Fibroblast of upper back skin (primary cell): ENCODE measurements around the gene CXXC1.
A peak's percentile ranks its signal among the peaks of the same experiment; 100 is the strongest.
"Not testable (repeated sequence)": the region's sequence is repeated elsewhere in the genome, so short reads cannot be mapped to it uniquely, and the experiment has no call there.

Experiments used
- DNase-seq: peaks from one replicate; pipeline ENCODE4 v3.0.0-alpha.2; 2013

Gene CXXC1

DNA sequence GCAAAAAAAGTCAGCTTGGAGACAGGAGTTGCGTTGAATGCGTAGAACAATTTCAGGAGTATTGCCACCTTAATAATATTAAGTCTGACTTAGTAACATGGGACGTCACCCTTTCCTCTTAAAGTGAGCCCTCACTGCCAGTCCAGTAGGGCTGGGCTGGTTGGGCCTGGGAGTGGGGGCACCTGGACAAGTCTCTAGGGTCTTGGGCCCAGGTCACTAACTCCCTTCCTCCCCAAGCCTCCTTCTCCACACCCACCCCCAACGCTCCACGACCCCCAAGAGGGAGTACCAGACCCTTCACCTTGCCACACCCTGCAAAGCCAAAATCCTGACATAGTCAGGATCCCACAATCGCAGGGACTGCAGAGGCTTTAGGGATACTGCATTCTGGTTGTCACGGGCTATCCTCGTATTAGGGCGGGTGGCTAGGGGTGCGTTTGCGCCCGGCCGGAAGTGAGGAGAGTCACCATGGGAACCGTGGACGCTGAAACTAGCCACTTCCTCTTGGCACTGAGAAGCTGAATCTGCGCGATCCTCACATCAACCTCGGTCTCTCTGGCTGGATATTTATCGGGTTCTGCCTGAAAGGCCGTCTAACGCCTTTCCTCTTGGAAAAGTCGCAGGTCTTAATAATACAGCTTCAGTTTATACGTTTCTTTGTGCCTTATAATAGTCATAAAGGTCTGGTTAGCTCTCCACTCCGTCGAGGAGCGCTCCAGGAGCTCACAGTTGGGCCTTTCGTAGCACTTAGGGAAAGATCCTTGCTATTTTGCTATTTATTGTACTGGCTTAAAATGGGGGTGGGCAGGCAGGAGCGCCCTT is 10.3 kb upstream of the CXXC1 start:
- DNase-seq, result peak; percentile 76

DNA sequence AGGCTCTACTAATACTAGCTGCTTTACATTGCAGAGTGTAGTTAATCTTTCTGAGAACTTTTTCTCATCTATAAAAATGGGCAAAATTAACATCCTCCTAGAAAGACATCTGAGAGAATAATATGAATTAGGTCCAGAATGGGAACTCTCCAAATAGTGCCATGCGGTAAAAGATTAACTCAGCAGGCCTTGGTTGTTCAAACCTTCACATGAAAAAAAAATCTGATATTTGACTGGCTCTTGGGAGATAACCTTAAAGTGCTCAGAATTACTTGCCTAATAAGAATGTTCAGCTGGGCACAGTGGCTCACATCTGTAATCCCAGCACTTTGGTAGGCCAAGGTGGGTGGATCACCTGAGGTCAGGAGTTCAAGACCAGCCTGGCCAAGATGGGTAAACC is 5.5 kb upstream of the CXXC1 start:
- no peak for DNase-seq

DNA sequence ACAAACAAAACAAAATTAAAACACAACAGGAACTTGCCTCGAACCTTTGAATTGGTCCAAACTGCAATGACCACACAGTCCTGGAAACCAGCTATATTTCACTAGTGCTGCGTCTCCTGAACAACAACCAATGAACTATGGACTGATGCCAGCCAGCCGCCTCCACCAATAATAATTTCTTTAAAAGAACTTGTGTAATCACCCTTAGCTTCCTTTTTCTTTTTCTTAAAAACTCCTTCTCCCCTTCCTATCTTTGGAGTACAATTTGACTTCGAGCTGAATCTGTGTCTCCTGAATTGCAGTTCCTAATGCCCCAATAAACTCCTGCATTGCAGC is 1.6 kb upstream of the CXXC1 start:
- DNase-seq, result no peak

DNA sequence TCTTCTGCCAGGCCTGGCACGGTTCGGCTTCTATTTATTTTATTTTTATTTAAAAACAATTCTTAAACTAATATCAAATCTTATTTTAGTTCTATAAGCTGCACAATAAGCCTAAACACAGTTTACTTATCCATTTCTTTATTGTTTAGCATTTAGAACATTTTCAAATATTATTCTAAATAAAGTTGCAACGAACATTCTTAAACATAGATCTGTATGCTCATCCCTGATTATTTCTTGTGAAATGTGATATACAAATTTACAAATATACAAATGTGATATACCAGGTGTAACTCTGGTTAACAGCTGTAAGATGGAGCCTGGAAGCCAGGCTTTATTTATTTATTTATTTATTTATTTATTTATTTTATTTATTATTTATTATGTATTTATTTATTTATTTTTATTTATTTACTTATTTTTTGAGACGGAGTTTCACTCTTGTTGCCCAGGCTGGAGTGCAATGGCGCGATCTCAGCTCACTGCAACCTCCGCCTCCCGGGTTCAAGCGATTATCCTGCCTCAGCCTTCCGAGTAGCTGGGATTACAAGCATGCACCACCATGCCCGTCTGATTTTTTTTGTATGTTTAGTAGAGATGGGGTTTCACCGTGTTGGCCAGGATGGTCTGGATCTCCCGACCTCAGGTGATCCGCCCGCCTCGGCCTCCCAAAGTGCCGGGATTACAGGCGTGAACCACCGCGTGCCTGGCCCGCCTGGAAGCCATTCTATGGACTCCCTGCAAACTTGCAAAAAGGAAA is 1.0 kb upstream of the CXXC1 start:
- DNase-seq, result not testable (repeated sequence)

DNA sequence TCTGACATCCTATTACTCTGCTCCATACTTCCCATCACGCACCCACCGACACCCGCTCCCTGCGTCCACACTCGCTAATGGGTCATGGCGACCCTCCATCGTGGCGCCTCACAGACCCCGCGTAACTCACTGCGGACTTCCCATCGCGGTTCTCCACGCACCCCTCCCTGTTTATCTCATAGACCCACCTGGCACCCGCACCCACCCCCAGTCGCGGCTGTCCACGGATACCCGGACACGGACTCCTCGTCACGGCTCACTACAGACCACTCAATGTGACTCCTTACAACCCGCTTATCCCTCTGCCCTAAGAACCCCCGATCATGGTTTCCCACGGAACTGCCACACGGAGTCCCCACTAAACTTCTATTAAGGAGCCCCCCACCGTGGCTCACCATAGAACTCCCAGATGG is 458 bp downstream of the CXXC1 start:
- DNase-seq, result no peak

DNA sequence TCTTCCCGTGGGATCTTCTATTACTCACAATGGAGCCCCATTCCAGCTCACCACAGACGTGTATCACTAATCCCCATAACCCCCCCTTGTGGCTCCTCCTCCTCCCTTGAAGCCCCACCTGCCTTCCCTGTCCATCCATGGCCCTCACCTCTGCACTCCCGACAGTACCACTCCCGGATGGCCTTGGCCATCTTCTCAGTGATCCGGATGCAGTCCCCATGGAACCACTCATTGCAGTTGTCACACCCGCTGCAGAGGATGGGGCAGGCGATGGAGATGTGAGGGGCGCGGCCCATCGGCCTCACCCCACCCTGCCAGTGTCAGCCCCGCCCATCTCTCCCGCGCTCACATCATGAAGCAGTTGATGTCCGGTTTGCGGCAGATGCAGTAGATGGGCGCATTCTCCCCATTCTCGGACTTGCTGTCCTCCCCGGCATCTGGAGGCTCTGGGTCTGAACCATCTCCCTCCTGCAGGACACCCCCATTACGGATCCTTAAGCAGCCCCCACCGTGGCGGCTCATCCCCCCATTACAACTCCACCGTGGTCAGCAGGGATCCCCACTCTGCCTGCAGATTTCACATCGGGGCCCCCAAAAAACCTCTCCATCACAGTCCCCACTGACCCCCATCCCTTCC is 983 bp downstream of the CXXC1 start:
- DNase-seq, result peak; percentile 28

DNA sequence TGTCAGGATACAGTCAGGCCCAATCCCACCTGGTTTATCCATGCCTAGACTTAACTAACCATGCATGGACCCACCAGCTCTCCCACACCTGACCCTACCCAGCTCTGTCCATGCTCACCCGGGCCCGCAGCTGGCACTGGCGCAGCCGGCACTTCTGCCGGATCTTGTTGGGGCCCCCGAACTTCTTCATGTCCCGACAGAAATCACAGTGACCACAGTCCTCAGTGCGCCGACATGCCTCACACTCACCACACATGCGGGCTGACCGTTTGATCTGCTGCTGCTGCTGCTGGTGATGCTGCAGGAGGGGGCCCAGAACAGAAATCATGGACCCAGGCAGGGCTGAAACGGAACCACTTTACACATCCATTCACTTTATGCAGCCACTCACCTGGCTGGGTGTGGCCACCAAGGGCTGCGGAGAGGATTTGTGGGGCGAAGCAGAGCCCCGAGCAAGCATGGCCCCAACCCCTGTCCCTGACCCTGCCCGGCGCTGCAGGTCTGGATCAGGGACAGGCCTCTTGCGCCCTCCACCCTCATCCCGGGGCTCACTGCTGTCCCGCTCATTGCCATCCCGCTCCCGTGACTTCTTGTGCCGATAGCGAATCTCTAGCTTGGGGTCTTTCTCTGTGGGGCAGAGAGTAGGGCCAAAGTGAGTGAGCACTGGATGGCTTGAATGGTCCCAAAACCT is 1.7 kb downstream of the CXXC1 start:
- no peak for DNase-seq

DNA sequence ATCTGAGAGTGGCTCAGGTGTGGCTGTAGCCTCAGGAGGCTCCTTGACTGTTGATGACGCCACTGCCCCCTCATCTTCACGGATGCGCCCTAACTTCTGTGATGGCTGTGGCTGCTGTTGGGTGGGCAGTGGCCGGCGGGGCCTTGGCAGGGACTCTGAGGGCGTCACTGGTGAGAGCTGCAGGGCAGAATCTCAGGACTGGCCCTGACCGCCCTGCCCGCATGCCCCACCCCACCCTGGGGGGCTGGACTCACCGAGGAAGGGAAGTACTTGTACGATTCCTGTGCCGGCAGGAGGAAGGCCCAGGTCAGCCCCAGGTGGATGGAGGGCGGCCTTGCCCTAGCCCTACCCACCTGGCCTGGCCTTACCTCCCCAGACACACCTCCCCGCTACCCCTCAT is 2.4 kb downstream of the CXXC1 start:
- no peak for DNase-seq

DNA sequence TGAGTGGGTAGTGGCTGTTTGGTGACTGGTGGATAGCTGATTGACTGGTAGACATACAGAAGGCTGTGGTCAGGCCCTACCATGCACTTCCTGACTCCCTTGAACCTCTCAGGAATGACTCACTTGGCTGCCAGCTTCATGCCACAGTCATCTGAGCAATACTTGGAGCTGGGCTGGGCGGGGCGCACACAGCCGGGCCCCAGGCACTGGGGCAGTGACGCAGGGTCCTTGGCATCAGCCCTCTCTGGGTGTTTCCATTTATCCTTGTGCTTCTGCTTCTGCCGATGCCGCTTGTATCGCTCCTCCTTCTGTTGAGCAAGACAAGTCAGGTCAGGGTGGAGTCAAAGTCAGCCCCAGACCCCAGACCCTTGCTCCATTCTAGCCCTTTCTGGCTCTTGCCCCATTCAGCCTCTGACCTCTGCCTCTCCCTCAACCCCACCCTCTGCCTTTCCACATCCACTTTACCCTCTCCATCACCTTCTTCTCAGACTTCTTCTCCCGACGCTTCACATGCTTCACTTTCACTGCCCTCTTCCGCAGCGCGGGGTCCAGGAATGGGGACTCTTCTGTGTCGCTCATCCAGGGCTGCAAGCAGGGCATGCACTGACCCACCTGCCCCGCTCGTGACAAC is 3.1 kb downstream of the CXXC1 start:
- no peak for DNase-seq

DNA sequence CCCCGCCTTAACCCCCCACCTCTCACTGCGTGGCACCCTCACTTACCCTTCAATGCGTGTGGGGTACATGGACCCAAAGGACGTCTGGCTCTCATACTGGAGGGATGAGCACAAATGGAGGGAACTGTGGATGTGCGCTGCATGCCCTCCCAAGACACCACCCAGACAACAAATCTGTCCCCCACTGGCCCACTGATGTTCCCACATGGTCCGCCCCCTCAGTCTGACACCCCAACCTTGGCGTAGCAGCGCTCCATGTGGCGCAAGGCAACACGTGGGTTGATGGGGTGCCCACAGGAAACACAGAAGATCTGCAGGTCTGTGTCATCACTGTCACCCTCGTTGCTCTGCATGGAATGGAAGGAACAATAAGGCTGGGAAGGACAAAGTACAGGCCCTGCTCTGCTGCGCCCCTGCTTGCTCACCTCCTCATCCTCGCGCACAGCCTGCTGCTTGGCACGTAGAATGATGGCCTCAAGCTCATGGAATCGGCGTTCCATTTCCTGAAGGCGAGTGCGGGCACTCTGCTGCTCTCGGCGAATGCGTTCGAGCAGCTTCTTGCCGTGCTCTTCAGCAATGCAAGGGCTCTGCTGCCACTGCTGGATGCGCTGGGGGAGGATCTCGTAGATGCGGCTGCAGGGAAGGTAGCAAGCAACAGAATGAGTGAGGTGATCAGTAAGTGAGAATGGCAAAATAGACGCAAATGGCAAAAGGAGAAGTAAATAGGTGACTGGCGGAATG is 3.9 kb downstream of the CXXC1 start:
- DNase-seq, result no peak

DNA sequence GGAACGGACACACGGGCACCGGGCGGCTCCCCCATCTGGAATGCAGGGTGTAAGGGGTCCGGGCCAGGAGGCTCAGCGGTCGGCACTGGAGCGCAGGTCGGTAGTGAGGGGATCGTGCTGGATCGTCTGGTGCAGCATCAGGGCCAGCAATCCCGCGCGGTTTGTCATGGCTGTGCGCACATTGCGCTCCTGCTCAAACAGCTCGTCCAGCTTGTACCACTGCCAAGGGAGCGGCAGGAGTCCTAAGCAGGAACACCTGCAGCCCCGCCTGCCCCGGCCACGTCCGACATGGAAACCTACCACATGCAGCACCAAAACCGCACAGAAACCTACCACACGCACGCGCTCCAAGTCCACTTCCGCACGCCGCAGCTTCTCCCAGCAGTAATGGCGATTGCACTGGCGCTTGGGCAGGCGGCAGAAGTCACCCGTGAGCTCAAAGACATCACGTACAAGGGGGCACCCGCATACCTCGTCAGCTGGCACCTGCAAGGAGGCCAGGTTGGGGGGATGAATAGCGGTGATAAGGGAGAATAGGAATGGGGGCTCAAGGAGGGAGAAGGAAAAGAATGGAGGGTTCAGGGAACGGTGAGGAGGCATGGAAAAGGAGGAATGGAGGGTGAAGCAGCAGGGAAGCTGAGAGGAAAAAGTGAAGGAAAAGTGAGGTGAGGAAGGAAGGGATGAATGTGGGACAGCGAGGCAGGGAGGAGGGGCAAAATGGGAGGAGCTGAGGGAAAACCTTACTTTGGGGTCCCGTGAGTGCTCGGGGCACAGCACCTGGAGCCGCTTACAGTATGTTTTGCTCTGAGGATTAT is 4.8 kb downstream of the CXXC1 start:
- DNase-seq, result no peak

DNA sequence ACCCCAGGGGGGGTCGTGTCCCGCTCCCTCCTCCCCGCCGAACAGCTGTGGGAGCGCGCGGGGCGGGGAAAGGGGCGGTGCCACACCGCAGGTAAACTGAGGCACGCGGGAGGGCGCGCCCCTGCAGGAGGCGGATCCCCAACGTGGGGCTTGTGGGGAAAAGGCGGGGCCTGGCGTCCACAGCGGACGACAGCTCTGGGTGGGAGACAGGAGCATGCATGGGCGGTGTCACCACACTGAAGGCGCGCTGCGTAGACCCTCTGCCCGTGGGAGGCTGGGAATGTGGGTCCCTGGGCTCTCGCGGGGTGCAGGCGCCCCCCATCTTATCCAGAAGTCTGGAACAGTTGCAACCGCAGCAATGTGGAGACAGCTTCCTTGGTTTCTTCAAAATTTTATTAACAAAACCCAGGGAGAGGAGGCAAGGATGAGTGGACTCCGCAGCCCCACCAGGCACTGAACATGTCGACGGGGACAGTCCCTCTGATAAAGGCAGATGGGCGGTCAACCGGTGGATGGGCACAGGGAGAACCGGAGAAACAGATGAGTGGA is 5.4 kb downstream of the CXXC1 start:
- DNase-seq, result no peak

DNA sequence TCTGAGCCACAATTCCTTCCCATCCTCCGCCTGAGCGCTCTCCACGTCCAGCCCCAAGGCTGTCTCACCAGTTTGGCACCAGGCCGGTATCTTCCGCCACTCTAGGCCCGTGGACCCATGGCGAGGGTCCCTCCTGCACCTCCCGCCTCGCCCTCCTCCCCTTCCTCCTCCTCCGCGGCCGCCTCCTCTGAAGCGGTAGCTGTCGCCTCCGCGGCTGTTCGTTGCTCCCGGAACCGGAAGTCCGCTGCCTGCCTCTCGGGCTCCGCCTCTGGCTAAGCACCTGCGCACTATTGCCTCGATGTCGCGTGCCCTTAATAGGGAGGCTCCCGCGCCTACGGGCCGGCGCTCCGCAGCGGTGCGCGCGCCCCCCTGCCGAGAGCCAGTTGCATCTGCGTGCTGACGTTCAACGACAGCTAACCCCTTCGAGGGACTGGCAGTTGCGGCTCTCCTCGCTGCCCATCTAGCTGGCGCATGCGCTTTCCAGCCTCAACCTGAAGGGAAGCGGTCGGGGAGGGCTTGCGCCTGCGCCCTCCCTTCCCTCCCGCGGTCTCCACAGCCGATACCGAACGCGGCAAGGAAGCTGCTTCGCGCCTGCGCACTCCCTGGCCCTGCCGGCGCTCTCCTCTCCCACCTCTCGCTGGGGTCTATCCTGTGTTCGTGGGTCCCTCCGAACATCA is 6.1 kb downstream of the CXXC1 start, which contains the start of gene MBD1:
Gene MBD1, minus strand, starts transcription at position 229 of the 677 bp plus-strand sequence. CDS start 1,531 bp downstream, outside the sequence.
- peak; percentile 99 for DNase-seq

DNA sequence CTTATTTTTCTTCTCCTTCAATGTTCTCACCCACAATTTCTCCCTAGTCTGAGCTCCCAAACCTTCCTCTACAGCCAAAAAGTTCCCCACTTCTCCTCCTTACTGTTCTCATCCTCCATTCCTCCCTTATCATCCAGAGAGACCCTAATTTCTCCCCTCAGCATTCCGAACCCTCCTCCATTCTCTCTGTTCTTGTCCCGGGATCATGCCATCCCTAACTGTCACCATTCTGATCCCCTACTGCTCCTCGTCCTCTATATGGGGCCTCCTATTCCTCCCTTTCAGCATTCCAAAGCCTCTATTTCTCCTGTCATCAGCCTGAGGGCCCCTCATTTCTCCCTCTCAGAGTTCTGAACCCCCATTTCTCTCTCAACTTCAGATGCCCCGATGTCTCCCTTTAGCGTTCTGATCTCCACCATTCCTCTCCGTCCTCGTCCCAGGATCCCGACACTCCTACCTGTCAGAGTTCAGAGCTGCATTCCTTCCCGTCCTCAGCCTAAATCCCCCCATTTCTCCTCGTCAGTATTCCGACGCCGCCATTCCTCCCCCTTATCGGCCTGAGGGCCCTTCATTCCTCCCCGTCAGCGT is 6.7 kb downstream of the CXXC1 start:
- no peak for DNase-seq

DNA sequence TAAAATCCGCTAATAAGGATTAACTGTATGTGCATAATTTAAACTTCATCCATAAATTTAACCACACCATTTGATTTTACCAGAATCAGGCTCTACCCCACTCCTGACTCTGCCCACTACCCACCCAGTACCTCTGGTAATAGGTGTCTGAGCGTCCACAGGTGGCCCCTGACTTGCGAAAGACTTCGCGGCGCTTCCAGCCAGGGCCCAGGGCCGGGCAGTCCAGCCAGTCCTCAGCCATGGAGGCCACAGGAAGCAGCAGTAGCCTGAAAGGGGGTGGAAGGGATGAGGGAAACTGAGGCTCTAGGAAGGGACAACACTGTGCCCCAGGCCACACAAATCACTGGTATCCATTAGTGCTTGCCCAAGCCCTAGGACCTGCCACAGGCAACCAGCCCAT is 7.7 kb downstream of the CXXC1 start:
- DNase-seq, result no peak

DNA sequence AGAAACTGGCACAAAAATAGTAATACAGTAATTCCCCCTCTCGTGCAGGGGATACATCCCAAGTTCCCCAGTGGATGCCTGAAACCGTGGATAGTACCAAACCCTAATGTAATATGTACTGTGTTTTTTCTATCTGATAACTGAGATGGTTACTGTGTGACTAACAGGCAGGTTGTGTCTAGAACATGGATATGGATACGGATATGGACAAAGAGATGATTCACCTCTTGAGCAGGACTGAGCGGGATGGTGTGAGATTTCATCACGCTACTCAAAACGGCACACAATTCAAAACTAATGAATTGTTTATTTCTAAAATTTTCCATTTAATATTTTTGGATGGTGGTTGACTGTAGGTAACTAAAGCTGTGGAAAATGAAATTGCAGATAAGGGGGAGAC is 9.6 kb downstream of the CXXC1 start:
- DNase-seq, result peak; percentile 17

DNA sequence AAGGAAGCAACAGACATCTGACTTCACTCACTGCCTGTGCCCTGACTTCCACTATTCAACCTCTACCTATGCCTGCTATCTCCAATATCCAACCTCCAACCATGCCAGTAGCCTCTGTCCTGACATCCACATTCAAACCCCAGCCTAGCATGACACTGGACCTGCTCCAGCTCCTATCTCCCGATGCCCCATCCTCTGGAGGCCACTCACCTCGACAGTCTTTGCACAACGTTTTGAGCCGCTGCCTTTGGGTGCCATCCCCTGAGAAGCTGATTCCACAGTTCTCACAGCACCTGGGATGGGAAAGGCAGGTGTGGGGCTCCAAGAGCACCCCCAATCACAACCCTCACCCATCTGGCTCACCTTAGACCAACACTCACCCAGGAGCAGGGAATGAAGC is 11.0 kb downstream of the CXXC1 start:
- no peak for DNase-seq

DNA sequence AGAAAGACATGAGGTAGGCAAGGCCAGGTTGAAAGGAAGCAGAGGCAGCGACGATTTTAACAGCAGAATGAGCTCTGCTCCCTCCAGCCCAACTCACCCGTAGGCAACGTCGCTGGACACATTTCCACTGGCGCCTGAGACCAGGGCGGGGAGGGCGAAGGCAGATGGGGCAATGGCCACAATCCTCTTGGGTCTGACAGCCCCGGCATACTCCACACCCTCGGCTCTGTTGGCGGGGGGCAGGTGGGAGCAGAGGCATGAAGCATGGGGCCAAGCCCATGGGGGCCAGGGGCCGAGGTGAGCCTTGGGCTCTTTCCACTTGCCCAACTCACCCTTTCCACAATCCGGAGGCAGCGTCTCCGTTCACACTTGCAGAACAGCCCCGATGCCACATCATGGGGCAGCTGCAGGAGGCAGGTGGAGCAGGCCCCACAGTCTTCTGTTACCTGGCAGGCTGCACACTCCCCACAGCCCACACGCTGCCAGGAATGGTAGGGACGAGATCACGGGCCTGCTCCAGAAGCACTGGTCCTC is 11.9 kb downstream of the CXXC1 start:
- no peak for DNase-seq

DNA sequence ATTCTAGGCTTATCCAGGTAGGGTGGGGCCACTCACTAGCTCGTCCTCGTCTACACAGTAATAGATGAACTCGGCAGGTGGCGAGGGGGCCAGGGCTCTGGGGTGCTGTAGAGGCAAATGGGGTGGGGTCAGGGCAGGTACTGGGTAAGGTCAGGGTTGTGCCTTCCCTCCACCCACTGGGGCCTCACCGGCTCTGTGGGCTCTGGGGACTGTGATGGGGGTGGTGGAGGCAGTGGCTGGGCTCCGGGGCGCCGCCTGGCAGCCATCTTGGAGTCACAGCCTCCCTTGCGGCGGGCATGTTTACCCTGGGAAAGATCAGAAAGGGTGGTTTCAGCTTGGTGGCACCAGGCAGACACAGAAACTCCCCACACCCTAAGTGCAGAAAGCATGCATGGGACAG is 12.6 kb downstream of the CXXC1 start:
- DNase-seq, result no peak

DNA sequence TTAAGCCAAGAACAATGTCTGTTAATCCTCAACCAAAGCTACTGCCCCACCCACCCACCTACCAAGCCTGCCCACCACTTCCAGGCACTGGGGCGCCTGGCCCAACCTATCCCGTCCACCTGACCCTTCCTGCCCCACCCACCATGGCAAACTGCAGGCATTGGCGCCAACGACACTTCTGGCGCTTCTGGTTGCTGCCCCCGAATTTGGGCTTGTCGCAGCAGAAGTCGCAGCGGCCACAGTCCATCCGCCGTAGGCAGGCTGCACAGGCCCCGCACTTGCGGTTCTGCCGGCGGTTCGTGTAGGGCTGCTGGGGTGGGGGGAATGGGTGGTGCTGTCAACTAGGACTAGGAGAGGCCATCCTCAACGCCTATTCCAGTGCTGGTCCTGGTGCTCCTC is 13.4 kb downstream of the CXXC1 start:
- no peak for DNase-seq
